Measurements from ENCODE around the gene SLC7A14. TPM values are rescaled to one million over a fixed set of nuclear protein-coding genes. Genes with fewer than 3 reads are reported as not detected.

Gene SLC7A14
- total RNA-seq, 8 experiments from 2014 or later, result 0.22 to 39.5 (median 3.6) TPM

GRCh38 chr3:170553788-170554757, 31.8 kb downstream of the SLC7A14 start:
- peaks cover 0 to 4% of the 10 kb centered on the region in 2 donors for H3K4me1 ChIP-seq (replicated peaks in 1 of 2)
- in situ Hi-C loops (cut with MboI; ENCODE audit: low pct_unique_long_range_greater_than_20kb in 2 of 9, low sequenced_read_pairs in 9 of 9, unreplicated experiment in 9 of 9), result no loop called here
- H3K4me3 ChIP-seq, result no peak overlapping the region
- 29 to 86% (median 57%) methylated on average over 2 to 4 of the region's 4 CpGs; no CpG with 5 or more reads in 1 of the 10 experiments for WGBS, 10 experiments
- no peak overlapping the region for H3K27ac ChIP-seq
- ATAC-seq (replicated peaks in 6 of 8), result peak in 7 of 8 experiments; percentile 31 to 94 (median 61)

DNA sequence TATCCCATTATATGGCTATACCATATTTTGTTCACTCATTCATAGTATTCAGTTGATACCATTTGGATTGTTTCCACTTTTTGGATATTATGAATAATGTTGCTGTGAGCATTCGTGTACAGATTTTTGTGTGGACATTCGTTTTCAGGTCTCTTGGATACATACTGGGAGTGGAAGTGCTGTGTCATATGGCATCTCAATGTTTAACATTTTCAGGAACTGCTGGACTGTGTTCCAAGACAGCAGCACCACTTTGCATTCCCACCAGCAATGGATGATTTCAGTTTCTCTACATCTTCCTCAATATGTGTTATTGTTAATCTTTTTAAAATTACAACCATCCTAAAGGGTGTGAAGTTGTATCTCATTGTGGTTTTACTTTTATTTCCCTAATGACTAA, 34.6 kb downstream of the SLC7A14 start:
- in situ Hi-C loops (cut with MboI; ENCODE audit: low pct_unique_long_range_greater_than_20kb in 2 of 9, low sequenced_read_pairs in 9 of 9, unreplicated experiment in 9 of 9), result no loop called here
- peak in 2 of 8 experiments; percentile 92 to 94 for ATAC-seq (replicated peaks in 6 of 8)
- peaks cover 0 to 9% of the 10 kb centered on the region in 2 donors for H3K4me1 ChIP-seq (replicated peaks in 1 of 2)
- H3K4me3 ChIP-seq, result no peak overlapping the region
- 0 to 83% (median 66%) methylated on average over 1 to 2 of the region's 2 CpGs for WGBS, 10 experiments
- no peak overlapping the region for H3K27ac ChIP-seq

DNA sequence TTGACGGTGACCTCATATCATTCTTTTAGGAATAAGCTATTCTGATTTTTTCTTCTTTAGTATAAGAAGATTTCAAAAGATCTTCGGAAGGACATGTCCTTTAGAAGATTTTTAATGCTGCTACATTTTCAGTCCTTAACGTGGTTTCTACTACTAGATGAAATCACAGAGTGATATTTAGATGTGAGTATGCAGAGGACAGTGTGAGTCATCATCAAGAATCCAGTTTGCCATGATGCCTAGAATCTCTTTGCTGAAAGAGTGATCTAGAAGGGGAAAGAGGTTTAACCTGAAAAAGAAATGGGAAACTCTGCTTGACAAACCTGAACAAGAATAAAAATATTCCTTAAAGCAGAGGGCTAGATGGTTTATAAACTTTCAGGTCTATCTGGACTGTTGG, 43.2 kb downstream of the SLC7A14 start:
- no peak overlapping the region for H3K27ac ChIP-seq
- ATAC-seq (replicated peaks in 6 of 8), result peak in 2 of 8 experiments; percentile 42 to 48
- in situ Hi-C loops (cut with MboI; ENCODE audit: low pct_unique_long_range_greater_than_20kb in 2 of 9, low sequenced_read_pairs in 9 of 9, unreplicated experiment in 9 of 9), result no loop called here
- no peaks in the 10 kb centered on the region for H3K4me1 ChIP-seq (replicated peaks in 1 of 2)
- H3K4me3 ChIP-seq, result no peak overlapping the region
- WGBS, 10 experiments, result 63 to 100% (median 90%) methylated on average over 2 to 3 of the region's 3 CpGs; no CpG with 5 or more reads in 1 of the 10 experiments

GRCh38 chr3:170539897-170540296, 46.0 kb downstream of the SLC7A14 start:
- Histone ChIP-seq H3K27ac (no peak overlapping the region), H3K4me3 (no peak overlapping the region), H3K4me1 (replicated peaks in 1 of 2) (no peaks in the 10 kb centered on the region)
- ATAC-seq (replicated peaks in 6 of 8), result peak in 2 of 8 experiments; percentile 76 to 81
- in situ Hi-C loops (cut with MboI; ENCODE audit: low pct_unique_long_range_greater_than_20kb in 2 of 9, low sequenced_read_pairs in 9 of 9, unreplicated experiment in 9 of 9), result no loop called here
- 0 to 100% (median 94%) methylated on average over 1 to 3 of the region's 3 CpGs for WGBS, 10 experiments

- H3K4me3 ChIP-seq, result no peak overlapping the region
- ATAC-seq (replicated peaks in 6 of 8), result no peak
- in situ Hi-C loops (cut with MboI; ENCODE audit: low pct_unique_long_range_greater_than_20kb in 2 of 9, low sequenced_read_pairs in 9 of 9, unreplicated experiment in 9 of 9), result no loop called here
- H3K4me1 ChIP-seq (replicated peaks in 1 of 2), result no peaks in the 10 kb centered on the region
- H3K27ac ChIP-seq, result no peak overlapping the region
These were observed 49.2 kb downstream of the SLC7A14 start for GRCh38 chr3:170536712-170537111.

- Histone ChIP-seq H3K4me1 (replicated peaks in 1 of 2) (no peaks in the 10 kb centered on the region), H3K27ac (no peak overlapping the region), H3K4me3 (no peak overlapping the region)
- in situ Hi-C loops (cut with MboI; ENCODE audit: low pct_unique_long_range_greater_than_20kb in 2 of 9, low sequenced_read_pairs in 9 of 9, unreplicated experiment in 9 of 9), result no loop called here
- no peak for ATAC-seq (replicated peaks in 6 of 8)
- 52 to 100% (median 80%) methylated on average over 1 to 3 of the region's 3 CpGs; no CpG with 5 or more reads in 3 of the 10 experiments for WGBS, 10 experiments
These were observed 51.6 kb downstream of the SLC7A14 start for GRCh38 chr3:170534227-170534626.

GRCh38 chr3:170532573-170532972, 53.3 kb downstream of the SLC7A14 start:
- ATAC-seq (replicated peaks in 6 of 8), result no peak
- in situ Hi-C loops (cut with MboI; ENCODE audit: low pct_unique_long_range_greater_than_20kb in 2 of 9, low sequenced_read_pairs in 9 of 9, unreplicated experiment in 9 of 9), result no loop called here
- no peak overlapping the region for H3K27ac ChIP-seq
- no peak overlapping the region for H3K4me3 ChIP-seq
- H3K4me1 ChIP-seq (replicated peaks in 1 of 2), result no peaks in the 10 kb centered on the region
- 83 to 100% (median 96%) methylated on average over 1 to 6 of the region's 6 CpGs; no CpG with 5 or more reads in 2 of the 10 experiments for WGBS, 10 experiments

DNA sequence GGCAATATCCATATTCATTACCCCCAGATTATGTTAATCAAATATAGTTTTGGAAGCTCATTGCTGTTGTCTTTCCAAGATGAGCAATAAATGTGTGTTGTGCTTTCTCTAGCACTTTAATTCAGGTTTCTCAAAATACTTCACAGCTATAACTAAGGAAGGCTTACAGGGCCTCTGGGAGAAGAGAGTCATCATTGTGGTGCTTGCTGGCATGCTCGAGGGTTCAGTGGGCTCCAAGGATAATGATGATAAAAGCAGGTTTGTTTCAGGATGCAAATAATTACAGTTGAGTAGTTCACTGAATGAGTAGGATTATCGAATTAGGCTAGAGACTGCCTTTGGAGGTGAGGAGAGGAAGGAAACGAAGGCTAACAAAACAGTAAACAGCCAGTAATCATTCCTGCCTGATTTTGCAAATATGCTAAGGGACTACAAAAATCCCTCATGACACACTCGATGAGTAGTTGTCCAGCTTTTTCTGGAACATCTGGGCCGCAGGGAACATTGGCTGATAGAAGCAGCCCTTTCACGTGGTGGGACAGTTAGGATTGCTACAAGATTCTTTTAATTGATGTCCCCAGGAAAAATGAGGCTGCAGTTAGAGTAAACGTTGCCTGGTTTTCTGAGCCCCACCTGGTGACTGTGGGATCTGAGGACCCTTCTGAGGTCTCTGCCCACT, 54.1 kb downstream of the SLC7A14 start:
- H3K4me1 ChIP-seq (replicated peaks in 1 of 2), result no peaks in the 10 kb centered on the region
- peak in 3 of 8 experiments; percentile 66 to 98 (median 97) for ATAC-seq (replicated peaks in 6 of 8)
- H3K27ac ChIP-seq, result no peak overlapping the region
- H3K4me3 ChIP-seq, result no peak overlapping the region
- WGBS, 10 experiments, result 0 to 79% (median 40%) methylated on average over 1 to 7 of the region's 7 CpGs; no CpG with 5 or more reads in 1 of the 10 experiments
- in situ Hi-C loops (cut with MboI; ENCODE audit: low pct_unique_long_range_greater_than_20kb in 2 of 9, low sequenced_read_pairs in 9 of 9, unreplicated experiment in 9 of 9), result no loop called here

DNA sequence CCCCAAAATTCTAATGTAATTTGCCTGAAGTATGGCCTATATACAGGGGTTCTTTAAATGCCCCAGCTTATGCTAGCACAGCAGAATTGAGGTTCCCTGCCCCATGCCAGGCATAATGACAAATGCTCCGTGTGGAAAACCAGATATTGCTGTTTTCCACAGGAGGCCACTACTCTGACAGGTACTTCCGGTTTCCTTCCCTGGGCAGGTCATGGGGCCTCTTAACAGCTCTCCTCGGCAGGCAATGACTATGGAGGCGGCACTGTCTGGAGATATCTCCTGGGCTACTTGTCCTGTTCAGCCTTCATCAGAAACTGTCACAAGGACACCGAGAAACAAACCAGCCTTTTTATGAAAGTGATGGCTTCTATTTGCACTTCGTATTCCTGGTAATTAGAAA, 54.8 kb downstream of the SLC7A14 start:
- no peak overlapping the region for H3K4me3 ChIP-seq
- ATAC-seq (replicated peaks in 6 of 8), result no peak
- H3K4me1 ChIP-seq (replicated peaks in 1 of 2), result no peaks in the 10 kb centered on the region
- in situ Hi-C loops (cut with MboI; ENCODE audit: low pct_unique_long_range_greater_than_20kb in 2 of 9, low sequenced_read_pairs in 9 of 9, unreplicated experiment in 9 of 9), result no loop called here
- 71 to 100% (median 96%) methylated on average over 1 to 6 of the region's 6 CpGs; no CpG with 5 or more reads in 1 of the 10 experiments for WGBS, 10 experiments
- no peak overlapping the region for H3K27ac ChIP-seq

DNA sequence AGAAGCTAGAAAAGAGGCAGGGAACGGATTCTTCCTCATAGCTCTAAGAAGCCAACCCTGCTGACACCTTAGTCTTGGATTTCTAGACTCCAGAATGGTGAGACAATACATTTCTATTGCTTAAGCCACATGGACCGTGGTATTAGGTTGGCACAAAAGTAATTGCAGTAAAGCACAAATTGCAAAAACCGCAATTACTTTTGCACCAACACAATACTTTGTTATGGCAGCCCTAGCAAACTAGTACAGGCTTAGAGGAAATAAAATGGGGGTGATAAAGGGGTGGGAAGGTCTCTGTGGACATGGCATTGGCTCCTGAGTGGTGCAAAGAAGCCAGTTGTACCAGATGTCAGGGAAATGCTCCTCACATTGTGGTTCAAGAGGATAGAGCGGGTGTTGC, 56.0 kb downstream of the SLC7A14 start:
- no peak overlapping the region for H3K27ac ChIP-seq
- in situ Hi-C loops (cut with MboI; ENCODE audit: low pct_unique_long_range_greater_than_20kb in 2 of 9, low sequenced_read_pairs in 9 of 9, unreplicated experiment in 9 of 9), result no loop called here
- H3K4me1 ChIP-seq (replicated peaks in 1 of 2), result no peaks in the 10 kb centered on the region
- 80 to 100% (median 89%) methylated on average over 1 to 4 of the region's 4 CpGs; no CpG with 5 or more reads in 4 of the 10 experiments for WGBS, 10 experiments
- H3K4me3 ChIP-seq, result no peak overlapping the region
- ATAC-seq (replicated peaks in 6 of 8), result no peak

DNA sequence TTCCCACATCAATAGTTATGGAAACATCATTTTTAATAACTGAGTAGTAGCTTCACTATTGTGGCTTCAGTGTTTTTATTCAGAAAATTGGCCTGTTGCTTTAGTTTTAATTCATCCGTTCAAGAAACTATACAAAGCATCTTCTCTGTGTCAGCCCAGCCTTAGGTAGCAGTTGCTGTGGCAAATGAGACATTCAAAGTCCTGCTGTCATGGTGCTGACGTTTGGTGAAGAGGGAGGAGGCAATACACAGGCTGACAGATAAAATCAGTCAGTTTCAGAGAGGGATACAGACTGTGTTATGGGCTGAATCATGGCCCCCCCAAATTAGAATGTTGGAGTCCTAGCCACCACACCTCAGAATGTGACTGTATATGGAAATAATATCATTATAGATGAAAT, 56.5 kb downstream of the SLC7A14 start:
- no peak overlapping the region for H3K27ac ChIP-seq
- no peaks in the 10 kb centered on the region for H3K4me1 ChIP-seq (replicated peaks in 1 of 2)
- no peak for ATAC-seq (replicated peaks in 6 of 8)
- H3K4me3 ChIP-seq, result no peak overlapping the region
- in situ Hi-C loops (cut with MboI; ENCODE audit: low pct_unique_long_range_greater_than_20kb in 2 of 9, low sequenced_read_pairs in 9 of 9, unreplicated experiment in 9 of 9), result no loop called here
- 50 to 90% (median 71%) methylated on average over 1 to 2 of the region's 2 CpGs; no CpG with 5 or more reads in 1 of the 10 experiments for WGBS, 10 experiments

- in situ Hi-C loops (cut with MboI; ENCODE audit: low pct_unique_long_range_greater_than_20kb in 2 of 9, low sequenced_read_pairs in 9 of 9, unreplicated experiment in 9 of 9), result no loop called here
- Histone ChIP-seq H3K4me3 (no peak overlapping the region), H3K4me1 (replicated peaks in 1 of 2) (no peaks in the 10 kb centered on the region), H3K27ac (no peak overlapping the region)
- ATAC-seq (replicated peaks in 6 of 8), result no peak
- 80 to 100% (median 91%) methylated on average over 3 to 7 of the region's 8 CpGs for WGBS, 10 experiments
These were observed 57.1 kb downstream of the SLC7A14 start for GRCh38 chr3:170528726-170529125.

- no peak for ATAC-seq (replicated peaks in 6 of 8)
- in situ Hi-C loops (cut with MboI; ENCODE audit: low pct_unique_long_range_greater_than_20kb in 2 of 9, low sequenced_read_pairs in 9 of 9, unreplicated experiment in 9 of 9), result no loop called here
- no peaks in the 10 kb centered on the region for H3K4me1 ChIP-seq (replicated peaks in 1 of 2)
- no peak overlapping the region for H3K4me3 ChIP-seq
- H3K27ac ChIP-seq, result no peak overlapping the region
These were observed 61.8 kb downstream of the SLC7A14 start for GRCh38 chr3:170524073-170524472.

Data from motor neuron (in vitro differentiated cells).